HG03025 (cell line): ENCODE measurements around the gene BICD2.
A peak's percentile ranks its signal among the peaks of the same experiment; 100 is the strongest.

ENCODE experiments used
- ATAC-seq: cut with Tn5 transposase; IDR thresholded peaks from one replicate; pipeline ENCODE4 v1.9.1; 2021; ENCODE audit warnings: mild to moderate bottlenecking, moderate library complexity; ENCODE audit not compliant: unreplicated experiment, low FRiP score

BICD2 gene

GRCh38 chr9:92728831-92729734, 35.5 kb downstream of the BICD2 start:
- ATAC-seq, result peak; percentile 65

DNA sequence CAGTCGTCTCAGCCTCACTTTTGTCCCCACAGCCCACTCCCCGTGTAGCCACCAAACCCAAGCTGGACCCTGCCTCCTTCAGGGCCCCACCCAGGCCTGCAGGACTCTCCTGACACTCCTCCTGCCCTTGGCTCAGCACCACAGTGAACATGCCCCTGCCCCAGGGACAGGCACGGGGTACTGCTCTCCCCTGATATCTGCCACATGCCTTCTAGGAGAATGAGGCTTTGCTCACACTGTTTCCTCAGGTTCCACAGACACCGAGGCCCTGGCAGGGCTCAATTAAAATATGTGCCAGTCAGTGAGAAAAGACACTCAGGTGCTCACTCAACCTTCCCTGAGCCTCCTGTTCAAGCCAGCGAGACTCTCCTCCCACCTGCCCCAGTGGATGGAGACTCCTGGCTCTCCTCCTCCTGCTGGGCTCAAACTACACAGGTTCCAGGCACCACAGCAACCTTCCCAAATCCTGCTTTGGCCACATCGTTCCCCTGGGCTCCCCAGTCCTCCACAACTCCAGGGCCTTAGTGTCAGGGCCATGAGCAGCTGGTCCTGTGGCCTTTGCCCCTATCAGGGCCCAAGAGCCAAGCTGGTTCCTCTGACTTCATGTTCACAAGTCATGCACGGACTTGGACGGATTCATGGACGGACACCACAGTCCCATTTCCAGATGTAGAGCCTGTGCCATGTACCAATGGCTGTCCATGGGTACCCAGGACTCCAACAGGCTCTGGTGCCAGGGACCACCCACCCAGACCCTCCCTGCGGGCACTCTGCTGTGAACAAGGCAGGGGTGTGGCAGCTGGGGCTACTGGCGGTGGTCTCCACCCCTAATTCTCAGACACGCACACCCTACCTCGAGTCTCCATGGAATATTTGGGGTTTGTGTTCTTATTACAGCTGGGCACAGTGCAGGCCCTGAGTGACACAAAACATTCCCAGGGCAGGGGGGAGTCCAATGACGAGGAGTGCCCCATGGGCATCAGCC, 36.6 kb downstream of the BICD2 start:
- no peak for ATAC-seq

DNA sequence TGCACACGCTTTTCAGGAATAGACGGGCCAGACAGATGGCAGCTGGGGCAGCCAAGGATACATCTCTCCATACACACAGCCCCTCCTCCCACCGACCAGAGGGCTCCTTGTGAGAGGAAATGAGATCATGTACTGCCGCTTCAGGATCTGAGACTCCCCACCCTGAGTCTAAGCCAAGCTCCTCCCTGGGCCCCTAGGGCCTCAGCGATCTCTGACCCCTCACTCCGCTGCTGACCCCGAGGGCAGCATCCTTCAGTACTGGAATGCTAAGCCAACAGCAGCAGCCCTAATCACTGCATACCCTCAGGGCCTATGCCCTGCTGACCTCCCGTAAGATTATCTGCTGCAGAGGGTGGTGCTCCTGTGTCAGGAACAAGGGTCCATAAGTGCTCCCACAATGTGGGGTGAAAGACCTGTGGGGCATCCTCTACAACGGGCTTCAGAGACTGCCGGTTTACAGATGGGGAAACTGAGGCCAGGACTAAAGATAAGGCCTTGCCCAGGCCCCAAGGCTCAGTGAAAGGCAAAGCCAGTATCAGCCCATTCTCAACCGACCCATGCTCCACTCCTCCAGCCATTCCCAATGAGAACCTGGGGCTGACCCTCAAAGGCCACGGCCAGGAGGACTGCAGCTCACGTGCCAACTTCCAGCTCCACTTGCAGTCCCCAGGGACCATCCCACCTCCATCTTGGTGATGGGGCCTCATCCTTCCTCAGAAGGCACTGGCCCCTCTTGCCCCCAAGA, 37.5 kb downstream of the BICD2 start:
- ATAC-seq, result no peak

DNA sequence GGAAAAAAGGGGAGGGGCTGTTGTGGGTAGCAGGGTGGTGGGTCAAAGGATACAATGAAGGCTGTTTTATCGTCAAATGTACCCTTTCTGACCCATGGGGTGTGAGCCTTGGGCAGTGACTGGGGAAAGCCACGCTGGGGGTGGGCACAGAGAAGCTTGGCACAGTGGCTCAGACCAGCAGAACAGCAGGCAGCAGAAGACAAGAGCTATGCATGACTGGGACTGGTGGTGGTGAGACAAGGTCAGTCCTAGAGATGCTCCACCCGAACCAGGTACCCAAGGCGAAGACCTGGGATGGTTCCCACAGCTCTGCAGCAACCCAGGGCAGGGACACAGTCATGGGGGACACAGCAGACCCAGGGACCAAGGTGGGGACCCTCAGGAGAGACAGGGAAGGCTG, 38.3 kb downstream of the BICD2 start:
- ATAC-seq, result no peak

- no peak for ATAC-seq
These were observed 38.9 kb downstream of the BICD2 start for GRCh38 chr9:92725766-92726165.

DNA sequence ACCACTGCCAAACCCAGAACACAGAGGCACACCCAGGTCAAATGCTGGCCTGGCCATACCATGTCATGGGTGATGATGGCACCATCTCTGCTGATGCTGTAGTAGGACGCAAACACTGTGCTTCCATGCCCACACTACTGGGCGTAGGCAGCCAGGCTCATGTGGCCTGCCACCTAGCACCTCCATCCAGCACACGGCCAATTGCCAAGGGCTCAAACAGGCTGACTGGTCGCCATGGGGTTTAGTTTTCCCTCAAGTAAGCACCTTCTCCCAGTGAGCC, 39.4 kb downstream of the BICD2 start:
- ATAC-seq, result no peak

DNA sequence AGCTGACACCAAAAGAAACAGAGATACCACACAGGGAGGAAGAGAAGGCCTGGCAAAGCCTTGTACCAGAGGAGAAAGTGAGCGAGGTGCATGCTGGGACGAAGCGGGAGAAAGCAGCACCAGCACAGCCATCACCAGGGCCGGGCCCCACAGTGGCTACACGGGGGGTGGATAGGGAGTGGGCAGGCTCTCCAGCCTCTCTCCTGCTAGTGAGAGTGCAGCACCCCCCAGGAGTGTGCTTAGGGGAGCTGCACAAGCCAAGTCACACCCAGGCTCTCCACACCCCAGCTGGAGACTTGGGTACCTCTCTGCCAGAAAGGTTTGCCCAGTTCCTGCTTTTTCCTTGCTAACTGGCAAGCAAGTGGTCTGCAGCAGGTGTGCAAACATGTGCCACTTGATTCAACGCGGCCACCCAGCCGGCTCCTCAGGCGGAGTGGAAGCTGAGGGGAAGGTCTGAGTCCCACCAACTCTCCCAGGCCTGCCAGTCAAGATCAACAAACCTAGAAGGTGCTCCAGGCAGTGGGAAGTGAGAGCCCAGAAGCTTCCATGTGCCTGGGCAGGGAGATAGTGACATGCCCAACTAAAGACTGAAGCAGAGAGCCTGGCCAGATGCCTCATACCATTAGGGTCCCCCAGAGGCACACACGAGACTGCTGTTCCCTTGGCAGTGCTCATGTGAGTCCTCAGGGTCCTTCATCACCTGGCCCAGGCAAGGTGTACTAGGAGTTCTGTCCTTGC, 39.9 kb downstream of the BICD2 start:
- ATAC-seq, result no peak

GRCh38 chr9:92723801-92724323, 40.8 kb downstream of the BICD2 start:
- no peak for ATAC-seq

DNA sequence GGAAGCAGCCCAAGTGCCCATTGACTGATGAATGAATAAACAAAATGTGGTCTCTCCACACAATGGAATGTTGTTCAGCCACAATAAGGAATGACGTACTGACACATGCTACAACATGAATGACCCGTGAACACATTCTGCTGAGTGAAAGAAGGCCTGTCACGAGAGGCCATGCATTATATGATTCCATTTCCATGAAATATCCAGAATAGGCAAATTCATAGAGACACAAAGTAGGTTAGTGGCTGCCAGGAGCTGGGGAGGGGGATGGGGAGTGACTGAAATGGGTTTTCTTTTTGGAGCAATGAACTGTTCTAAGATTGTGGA, 41.4 kb downstream of the BICD2 start:
- no peak for ATAC-seq

- ATAC-seq, result no peak
These were observed 42.0 kb downstream of the BICD2 start for GRCh38 chr9:92722386-92723298.

DNA sequence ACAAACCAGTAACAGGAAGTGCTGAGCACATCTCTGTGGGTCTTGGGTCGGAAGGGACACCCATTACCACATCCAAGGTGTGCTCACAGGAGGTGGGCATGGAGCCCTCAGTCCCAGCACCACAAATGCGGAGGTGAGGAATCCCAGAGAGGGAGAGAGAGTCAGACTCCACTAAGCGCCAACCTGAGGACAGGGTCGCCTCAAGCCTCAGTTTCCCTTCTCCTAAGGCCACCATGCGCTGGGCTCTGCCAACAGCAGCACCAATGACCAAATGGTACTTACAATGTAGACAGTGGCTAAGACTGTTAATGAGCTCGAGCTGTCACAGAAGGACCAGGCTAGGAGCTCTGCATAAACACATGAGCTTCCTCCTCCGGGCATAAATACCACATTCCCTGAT, 43.1 kb downstream of the BICD2 start:
- no peak for ATAC-seq

DNA sequence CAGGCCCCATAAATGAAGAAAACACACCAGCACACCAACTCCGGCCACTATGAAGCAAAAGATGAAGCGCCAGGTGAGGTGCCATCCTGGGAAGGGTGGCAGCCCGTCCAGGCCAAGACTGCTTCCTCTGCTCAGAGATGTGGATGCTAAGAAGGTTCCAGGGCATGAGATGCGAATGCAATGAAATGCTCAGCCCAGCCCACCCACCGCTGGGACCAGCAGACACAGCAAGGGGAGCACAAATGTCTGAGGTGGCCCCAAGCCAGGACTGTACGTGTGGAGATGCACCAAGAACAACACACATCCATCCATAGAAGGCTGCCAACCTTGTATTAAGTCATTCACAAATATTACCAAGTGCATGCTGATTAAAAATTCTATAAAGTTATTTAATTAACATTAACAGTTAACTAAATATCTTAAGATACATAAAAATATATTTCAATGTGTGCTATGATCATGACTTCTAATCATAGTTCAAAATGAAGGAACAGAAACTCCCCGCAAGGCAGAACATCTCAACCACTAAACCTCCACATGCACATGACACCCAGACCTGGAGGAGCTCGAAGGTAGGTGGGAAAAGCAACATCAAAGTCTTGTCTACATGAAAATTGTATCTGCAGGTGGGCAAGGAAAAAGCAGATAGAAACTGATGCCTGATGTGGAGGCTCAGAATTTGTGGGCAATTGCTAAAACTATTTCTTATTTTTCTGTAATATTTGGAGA, 43.7 kb downstream of the BICD2 start:
- no peak for ATAC-seq

GRCh38 chr9:92720209-92720765, 44.3 kb downstream of the BICD2 start:
- ATAC-seq, result no peak

- no peak for ATAC-seq
These were observed 45.5 kb downstream of the BICD2 start for GRCh38 chr9:92719028-92719647.

- ATAC-seq, result no peak
These were observed 46.3 kb downstream of the BICD2 start for GRCh38 chr9:92718086-92719001.

DNA sequence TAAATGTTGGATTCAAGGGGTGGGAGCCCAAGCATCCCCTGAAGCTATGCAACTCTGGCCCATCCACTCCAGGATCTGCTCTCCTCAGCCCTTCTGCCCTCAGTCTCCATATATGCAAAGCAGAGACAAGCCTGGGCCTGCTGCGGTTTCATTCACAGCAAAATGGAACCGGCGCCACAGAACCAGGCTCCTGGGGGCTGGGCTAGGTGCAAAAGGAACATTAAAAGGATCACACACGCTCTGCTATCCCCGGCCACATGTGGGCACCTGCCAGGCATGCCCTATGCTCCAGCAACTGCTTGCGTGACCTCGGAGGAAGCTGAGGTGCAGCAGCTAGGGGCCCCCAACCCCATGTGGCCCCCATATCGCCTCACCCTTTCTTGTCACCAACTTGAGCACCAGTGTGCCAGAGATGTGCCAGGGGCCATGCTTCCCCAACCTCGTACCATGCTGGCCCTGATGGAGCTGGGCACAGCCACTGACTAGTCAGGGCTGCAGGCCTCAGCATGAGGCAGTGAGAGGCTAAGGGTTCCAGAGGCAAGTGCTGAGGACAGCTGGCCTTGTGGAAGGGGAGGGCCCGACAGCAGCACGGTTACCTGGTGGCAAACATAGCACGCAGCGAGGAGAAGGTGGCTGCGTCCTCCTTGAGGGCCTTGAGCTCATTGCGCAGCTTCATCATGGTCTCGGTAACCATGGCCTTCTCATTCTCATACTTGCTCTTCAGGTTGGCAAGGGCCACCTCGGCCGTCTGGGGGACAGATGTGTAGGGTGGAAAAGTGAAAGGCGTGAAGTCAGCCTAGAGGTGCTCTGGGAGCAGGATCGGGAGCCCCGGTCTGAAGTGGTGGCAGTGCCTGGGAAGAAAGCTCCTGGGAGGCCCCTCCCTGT, 47.2 kb downstream of the BICD2 start:
- no peak for ATAC-seq
